Measurements from ENCODE around the gene KAZN. TPM values are rescaled to one million over a fixed set of nuclear protein-coding genes. Genes with fewer than 3 reads are reported as not detected.

The KAZN gene
- polyA plus RNA-seq, 1 of the 3 experiments (the other 2 are of a cell fraction) = 6.8 TPM

GRCh38 chr1:14687147-14687546, 88.7 kb downstream of the KAZN start:
- H3K36me3 ChIP-seq (replicated peaks in 1 of 2; ENCODE audit: control insufficient read depth in 1 of 2, insufficient read depth in 2 of 2, low read length in 1 of 2) = no peaks in the 10 kb centered on the region
- H3K4me1 ChIP-seq (ENCODE audit: control insufficient read depth in 1 of 2, insufficient read depth in 2 of 2, low read depth in 1 of 2, low read length in 1 of 2) = peaks cover 0 to 5% of the 10 kb centered on the region in 2 experiments; a peak in 1 of 4 replicates
- CTCF ChIA-PET = interaction anchor here (0.6 kb wide), 1 partner anchor 21 kb away, joined by 3 read pairs; no protein-coding TSS in a partner anchor
- TF ChIP-seq IRF3 (IDR thresholded peaks at IDR 0.05; ENCODE audit: low read depth, low read length) (no peak), YY1 (IDR thresholded peaks at IDR 0.05; ENCODE audit: low read depth) (no peak), FOXM1 (IDR thresholded peaks at IDR 0.05; ENCODE audit: low read depth) (no peak), SMC3 (IDR thresholded peaks at IDR 0.05; ENCODE audit: low read depth, low read length) (no peak), ELF1 (IDR thresholded peaks at IDR 0.05) (no peak), FOSL2 (IDR thresholded peaks at IDR 0.05; ENCODE audit: borderline replicate concordance, low read depth) (no peak)
- no peaks in the 10 kb centered on the region for H4K20me1 ChIP-seq (ENCODE audit: insufficient read depth)
- H3K9me3 ChIP-seq = no peaks in the 10 kb centered on the region
- H3K9ac ChIP-seq = no peak overlapping the region
- no peaks in the 10 kb centered on the region for H3K79me2 ChIP-seq (ENCODE audit: insufficient read depth)
- no peaks in the 10 kb centered on the region for H3K27me3 ChIP-seq (ENCODE audit: insufficient read depth)
- POLR2A ChIA-PET = no interaction called here
- DNase-seq = no peak
- WGBS (ENCODE audit: low lambda C conversion rate) = 21% methylated on average over 4 of the region's 4 CpGs
- no peak overlapping the region for H3K27ac ChIP-seq (ENCODE audit: low read depth in 2 of 2, low read length in 1 of 2)
- no peak overlapping the region for H3K4me3 ChIP-seq (ENCODE audit: low read depth in 2 of 2, low read length in 1 of 2)
- H3F3A ChIP-seq (replicated peaks; ENCODE audit: insufficient read depth) = no peaks in the 10 kb centered on the region
- no peak overlapping the region for H2AFZ ChIP-seq (ENCODE audit: low read depth)
- H3K4me2 ChIP-seq = no peak overlapping the region
- no peaks in the 10 kb centered on the region for H3K9me2 ChIP-seq

GRCh38 chr1:14689996-14690615, 91.6 kb downstream of the KAZN start:
- 61% methylated on average over 15 of the region's 15 CpGs for WGBS (ENCODE audit: low lambda C conversion rate)
- Histone ChIP-seq H4K20me1 (ENCODE audit: insufficient read depth) (no peaks in the 10 kb centered on the region), H3K4me1 (ENCODE audit: control insufficient read depth in 1 of 2, insufficient read depth in 2 of 2, low read depth in 1 of 2, low read length in 1 of 2) (no peaks in the 10 kb centered on the region; a peak in 1 of 4 replicates), H3K27ac (ENCODE audit: low read depth in 2 of 2, low read length in 1 of 2) (no peak overlapping the region), H3K9ac (no peak overlapping the region), H3K4me2 (no peak overlapping the region), H3K27me3 (ENCODE audit: insufficient read depth) (no peaks in the 10 kb centered on the region), H3K79me2 (ENCODE audit: insufficient read depth) (no peaks in the 10 kb centered on the region), H3F3A (replicated peaks; ENCODE audit: insufficient read depth) (no peaks in the 10 kb centered on the region), H2AFZ (ENCODE audit: low read depth) (no peak overlapping the region), H3K9me2 (no peaks in the 10 kb centered on the region), H3K36me3 (replicated peaks in 1 of 2; ENCODE audit: control insufficient read depth in 1 of 2, insufficient read depth in 2 of 2, low read length in 1 of 2) (no peaks in the 10 kb centered on the region), H3K9me3 (no peaks in the 10 kb centered on the region), H3K4me3 (ENCODE audit: low read depth in 2 of 2, low read length in 1 of 2) (no peak overlapping the region)
- DNase-seq = no peak
- ChIA-PET POLR2A (no interaction called here), CTCF (no interaction called here)
- TF ChIP-seq FOXM1 (IDR thresholded peaks at IDR 0.05; ENCODE audit: low read depth) (no peak), TEAD4 (IDR thresholded peaks at IDR 0.05; ENCODE audit: borderline replicate concordance, insufficient read depth) (no peak), FOSL2 (IDR thresholded peaks at IDR 0.05; ENCODE audit: borderline replicate concordance, low read depth) (no peak), SMC3 (IDR thresholded peaks at IDR 0.05; ENCODE audit: low read depth, low read length) (no peak), USF2 (IDR thresholded peaks at IDR 0.05; ENCODE audit: borderline replicate concordance, low read depth, low read length) (no peak), JUND (IDR thresholded peaks at IDR 0.05) (no peak), EZH2phosphoT487 (IDR thresholded peaks at IDR 0.05; ENCODE audit: borderline replicate concordance, low read depth) (no peak), REST (IDR thresholded peaks at IDR 0.05; ENCODE audit: low read depth, low read length) (no peak), NFIC (IDR thresholded peaks at IDR 0.05; ENCODE audit: borderline replicate concordance) (no peak), ELF1 (IDR thresholded peaks at IDR 0.05) (no peak), MEF2A (IDR thresholded peaks at IDR 0.05; ENCODE audit: borderline replicate concordance, low read depth) (no peak), CTCF (IDR thresholded peaks at IDR 0.05) (no peak)
